CD4-positive, alpha-beta T cell treated with Interleukin-6 for 4 hours (primary cell): ENCODE data around the gene TGOLN2.
"Not testable (repeated sequence)": the region's sequence is repeated elsewhere in the genome, so short reads cannot be mapped to it uniquely, and the experiment has no call there.

ENCODE experiments used
- DNase-seq: peaks from one replicate; pipeline ENCODE4 v3.0.0-alpha.2; 2020; ENCODE audit warnings: mixed read lengths

The TGOLN2 gene

GRCh38 chr2:85334928-85335327, 7.1 kb upstream of the TGOLN2 start:
- no peak for DNase-seq

GRCh38 chr2:85333877-85334276, 6.1 kb upstream of the TGOLN2 start:
- DNase-seq: not testable (repeated sequence)

- no peak for DNase-seq
Measured at GRCh38 chr2:85330839-85331636, 3.2 kb upstream of the TGOLN2 start.

GRCh38 chr2:85329701-85330100, 1.9 kb upstream of the TGOLN2 start:
- DNase-seq: not testable (repeated sequence)

- DNase-seq: no peak
Measured at GRCh38 chr2:85329181-85329651, 1.4 kb upstream of the TGOLN2 start.

GRCh38 chr2:85327160-85327821, 498 bp downstream of the TGOLN2 start:
- peak; percentile 71 for DNase-seq

- DNase-seq: peak; percentile 55
Measured at GRCh38 chr2:85326406-85327159, 1.2 kb downstream of the TGOLN2 start.

- DNase-seq: no peak
Measured at GRCh38 chr2:85325466-85325811, 2.4 kb downstream of the TGOLN2 start.

GRCh38 chr2:85324639-85325465, 2.9 kb downstream of the TGOLN2 start:
- DNase-seq: no peak

GRCh38 chr2:85323988-85324367, 3.8 kb downstream of the TGOLN2 start:
- DNase-seq: not testable (repeated sequence)

GRCh38 chr2:85323351-85323987, 4.3 kb downstream of the TGOLN2 start:
- DNase-seq: no peak

GRCh38 chr2:85319796-85320195, 8.0 kb downstream of the TGOLN2 start:
- no peak for DNase-seq

- DNase-seq: no peak
Measured at GRCh38 chr2:85318222-85319074, 9.3 kb downstream of the TGOLN2 start.

GRCh38 chr2:85315921-85316320, 11.9 kb downstream of the TGOLN2 start:
- DNase-seq: not testable (repeated sequence)

GRCh38 chr2:85314884-85315242, 12.9 kb downstream of the TGOLN2 start:
- no peak for DNase-seq

- DNase-seq: no peak
Measured at GRCh38 chr2:85312404-85312803, 15.4 kb downstream of the TGOLN2 start.

- DNase-seq: no peak
Measured at GRCh38 chr2:85310330-85310729, 17.5 kb downstream of the TGOLN2 start.

- DNase-seq: peak; percentile 43
Measured at GRCh38 chr2:85309699-85310321, 18.0 kb downstream of the TGOLN2 start.

- no peak for DNase-seq
Measured at GRCh38 chr2:85308896-85309555, 18.8 kb downstream of the TGOLN2 start.

- no peak for DNase-seq
Measured at GRCh38 chr2:85308201-85308600, 19.6 kb downstream of the TGOLN2 start.
